ENCODE data around the gene SRC. TPM values are rescaled to one million over a fixed set of nuclear protein-coding genes. Genes with fewer than 3 reads are reported as not detected.

Gene SRC
- total and polyA plus RNA-seq, 10 donors = 7.0 to 68.0 (median 31.2) TPM

GRCh38 chr20:37298190-37298939 is 47.6 kb upstream of the SRC start:
- peaks cover 0 to 74% (median 27%) of the 10 kb centered on the region in 6 donors for H3K36me3 ChIP-seq
- no peak overlapping the region for H3K4me3 ChIP-seq
- H3K9me3 ChIP-seq = peaks cover 0 to 5% (median 0%) of the 10 kb centered on the region in 8 donors
- TF ChIP-seq POLR2A (IDR thresholded peaks at IDR 0.05) (no peak), POLR2AphosphoS5 (IDR thresholded peaks at IDR 0.05) (no peak), CTCF (IDR thresholded peaks at IDR 0.05 in 8 of 11, conservative IDR thresholded peaks at IDR 0.05 in 3 of 11) (no peak)
- no peak for DNase-seq
- peak overlapping the region in 2 of 8 donors; percentile 29 to 97 for H3K27ac ChIP-seq
- 78 to 90% (median 82%) methylated on average over 6 of the region's 6 CpGs for WGBS, 5 donors
- no peaks in the 10 kb centered on the region for H3K27me3 ChIP-seq (replicated peaks in 1 of 7)
- intact Hi-C loops (cut with DNase I; ENCODE audit: low total_unique reads) = no loop called here
- H3K4me1 ChIP-seq = peaks cover 8 to 56% (median 39%) of the 10 kb centered on the region in 6 donors

GRCh38 chr20:37299718-37300528 is 46.0 kb upstream of the SRC start:
- Histone ChIP-seq H3K27ac (peak overlapping the region in 1 of 8 donors; percentile 5), H3K4me3 (no peak overlapping the region), H3K27me3 (replicated peaks in 1 of 7) (no peaks in the 10 kb centered on the region), H3K36me3 (peaks cover 0 to 76% (median 37%) of the 10 kb centered on the region in 6 donors), H3K4me1 (peaks cover 8 to 40% (median 29%) of the 10 kb centered on the region in 6 donors), H3K9me3 (no peaks in the 10 kb centered on the region)
- no peak for DNase-seq
- intact Hi-C loops (cut with DNase I; ENCODE audit: low total_unique reads) = no loop called here
- 93 to 95% (median 94%) methylated on average over 6 of the region's 6 CpGs for WGBS, 5 donors
- TF ChIP-seq POLR2A (IDR thresholded peaks at IDR 0.05) (no peak), POLR2AphosphoS5 (IDR thresholded peaks at IDR 0.05) (no peak)

- TF ChIP-seq POLR2AphosphoS5 (IDR thresholded peaks at IDR 0.05) (no peak), POLR2A (IDR thresholded peaks at IDR 0.05) (no peak), CTCF (IDR thresholded peaks at IDR 0.05 in 8 of 11, conservative IDR thresholded peaks at IDR 0.05 in 3 of 11) (no peak)
- Histone ChIP-seq H3K36me3 (peaks cover 0 to 88% (median 38%) of the 10 kb centered on the region in 6 donors), H3K27me3 (replicated peaks in 1 of 7) (no peaks in the 10 kb centered on the region), H3K4me1 (peaks cover 8 to 30% (median 20%) of the 10 kb centered on the region in 6 donors), H3K4me3 (no peak overlapping the region), H3K27ac (no peak overlapping the region), H3K9me3 (no peaks in the 10 kb centered on the region)
- intact Hi-C loops (cut with DNase I; ENCODE audit: low total_unique reads) = no loop called here
- DNase-seq = no peak
- WGBS, 5 donors = 93 to 97% (median 96%) methylated on average over 9 of the region's 9 CpGs
These were observed 44.8 kb upstream of the SRC start for GRCh38 chr20:37301120-37301519.

- intact Hi-C loops (cut with DNase I; ENCODE audit: low total_unique reads) = no loop called here
- Histone ChIP-seq H3K27me3 (replicated peaks in 1 of 7) (no peaks in the 10 kb centered on the region), H3K9me3 (no peaks in the 10 kb centered on the region), H3K4me3 (no peak overlapping the region), H3K4me1 (peaks cover 4 to 30% (median 15%) of the 10 kb centered on the region in 6 donors), H3K27ac (no peak overlapping the region), H3K36me3 (peaks cover 0 to 93% (median 39%) of the 10 kb centered on the region in 6 donors)
- TF ChIP-seq POLR2A (IDR thresholded peaks at IDR 0.05) (no peak), POLR2AphosphoS5 (IDR thresholded peaks at IDR 0.05) (no peak), CTCF (IDR thresholded peaks at IDR 0.05 in 8 of 11, conservative IDR thresholded peaks at IDR 0.05 in 3 of 11) (no peak)
- DNase-seq = no peak
- 91 to 97% (median 94%) methylated on average over 3 of the region's 3 CpGs for WGBS, 5 donors
These were observed 44.4 kb upstream of the SRC start for GRCh38 chr20:37301558-37301957.
